ENCODE data around the gene PTCRA.

- TF ChIP-seq CTCF (conservative IDR thresholded peaks at IDR 0.05) (no peak), ZFX (IDR thresholded peaks at IDR 0.05) (no peak)
Observed at GRCh38 chr6:42967228-42967627, 51.4 kb downstream of the PTCRA start.

Measured in C4-2B (cell line).